Activated CD8-positive, alpha-beta memory T cell treated with anti-CD3 and anti-CD28 coated beads for 36 hours (primary cell): ENCODE data around the gene KTN1. TPM values are rescaled to one million over a fixed set of nuclear protein-coding genes. Genes with fewer than 3 reads are reported as not detected.

Source experiments
- CTCF ChIA-PET: fragments of 350-600 bp; sonication (Branson Sonifier 250); formaldehyde crosslinking; loops from one replicate; lab custom pipeline; 2021; ENCODE audit warnings: antibody characterized with exemption; lab: Charles Lee
- POLR2A ChIA-PET: fragments of 350-600 bp; sonication (Branson Sonifier 250); formaldehyde crosslinking; loops from one replicate; lab custom pipeline; 2021; ENCODE audit warnings: antibody characterized with exemption; lab: Charles Lee
- total RNA-seq, 2 experiments: library from RNA; stranded (reverse); gene quantifications; one replicate each; pipeline ENCODE4 v1.2.3, GENCODE V29; 2021

Gene KTN1
- total RNA-seq, 2 experiments from 2014 or later = 139 to 142 TPM

GRCh38 chr14:55731881-55732498 lies 152.0 kb downstream of the KTN1 start:
- POLR2A ChIA-PET = no interaction called here
- CTCF ChIA-PET = interaction anchor here (1.0 to 1.3 kb wide), 2 partner anchors 606 to 608 kb away, joined by 3 to 4 read pairs; no protein-coding TSS in a partner anchor

- ChIA-PET POLR2A (no interaction called here), CTCF (interaction anchor here (0.9 to 1.2 kb wide), 2 partner anchors 8 to 606 kb away, joined by 3 to 5 read pairs; no protein-coding TSS in a partner anchor)
Measured at GRCh38 chr14:55733599-55733998, 153.6 kb downstream of the KTN1 start.

Other genes starting within 250 kb of the KTN1 start
- gene ATG14, start 168.4 kb upstream of the KTN1 start, total RNA-seq = 1 to 10 TPM; 6.7 to 6.8 TPM
- not detected for gene TBPL2, start 139.6 kb upstream of the KTN1 start, total RNA-seq